Jurkat, Clone E6-1 (cell line): ENCODE results near the gene TCF7L1.

ENCODE experiments used
- DNase-seq: peaks from one replicate; pipeline ENCODE4 v3.0.0-alpha.2; 2011; ENCODE audit warnings: low read depth, low spot score
- H3K4me3 ChIP-seq: 2 replicates; pipeline ENCODE4 v1.5.1; 2011; ENCODE audit warnings: mild to moderate bottlenecking, low read length, control low read depth, moderate library complexity

The TCF7L1 gene

DNA sequence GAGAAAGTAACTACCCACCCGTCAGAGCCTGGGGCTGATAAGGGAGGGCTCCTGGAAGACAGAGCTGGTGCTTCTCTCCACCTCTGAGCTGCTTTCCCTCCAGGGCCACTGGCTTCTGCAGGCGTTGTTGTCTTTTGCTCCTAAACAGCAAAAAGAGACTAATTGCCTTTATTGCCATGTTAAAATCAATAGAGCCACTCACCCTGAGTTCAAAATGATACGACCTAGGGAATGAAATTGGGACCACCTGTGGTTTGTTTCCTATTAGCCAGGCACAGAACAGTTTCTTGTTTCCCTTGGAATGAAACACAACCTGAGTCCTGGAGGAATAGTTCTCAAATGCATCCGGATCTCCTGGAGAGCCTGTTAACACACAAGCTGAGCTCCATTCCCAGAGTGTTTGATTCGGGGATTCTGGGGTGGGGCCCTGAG, 45.8 kb downstream of the TCF7L1 start:
- H3K4me3 ChIP-seq = no peak overlapping the region

DNA sequence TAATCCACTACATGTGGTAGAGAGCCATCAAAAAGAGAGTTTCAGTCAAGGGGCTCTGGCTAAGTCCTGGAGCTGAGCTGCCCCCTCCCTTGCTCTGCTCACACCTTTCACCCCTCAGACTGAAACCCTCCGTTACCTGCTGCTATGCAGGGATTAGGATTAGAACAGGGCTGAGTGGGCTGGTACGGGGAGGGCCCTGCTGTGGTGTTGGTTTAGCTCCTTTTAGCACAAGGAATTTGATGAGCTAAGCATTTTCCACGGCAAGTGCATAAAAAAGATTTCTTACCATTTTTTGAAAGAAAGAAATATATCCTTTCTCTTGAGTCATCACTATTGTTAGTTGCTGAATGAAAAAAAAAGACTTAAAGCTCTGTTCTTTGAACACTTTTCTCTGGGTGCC, 46.3 kb downstream of the TCF7L1 start:
- DNase-seq = no peak
- H3K4me3 ChIP-seq = no peak overlapping the region

More for the DNA sequence above, 45.8 kb downstream of the TCF7L1 start:
- no peak for DNase-seq

DNA sequence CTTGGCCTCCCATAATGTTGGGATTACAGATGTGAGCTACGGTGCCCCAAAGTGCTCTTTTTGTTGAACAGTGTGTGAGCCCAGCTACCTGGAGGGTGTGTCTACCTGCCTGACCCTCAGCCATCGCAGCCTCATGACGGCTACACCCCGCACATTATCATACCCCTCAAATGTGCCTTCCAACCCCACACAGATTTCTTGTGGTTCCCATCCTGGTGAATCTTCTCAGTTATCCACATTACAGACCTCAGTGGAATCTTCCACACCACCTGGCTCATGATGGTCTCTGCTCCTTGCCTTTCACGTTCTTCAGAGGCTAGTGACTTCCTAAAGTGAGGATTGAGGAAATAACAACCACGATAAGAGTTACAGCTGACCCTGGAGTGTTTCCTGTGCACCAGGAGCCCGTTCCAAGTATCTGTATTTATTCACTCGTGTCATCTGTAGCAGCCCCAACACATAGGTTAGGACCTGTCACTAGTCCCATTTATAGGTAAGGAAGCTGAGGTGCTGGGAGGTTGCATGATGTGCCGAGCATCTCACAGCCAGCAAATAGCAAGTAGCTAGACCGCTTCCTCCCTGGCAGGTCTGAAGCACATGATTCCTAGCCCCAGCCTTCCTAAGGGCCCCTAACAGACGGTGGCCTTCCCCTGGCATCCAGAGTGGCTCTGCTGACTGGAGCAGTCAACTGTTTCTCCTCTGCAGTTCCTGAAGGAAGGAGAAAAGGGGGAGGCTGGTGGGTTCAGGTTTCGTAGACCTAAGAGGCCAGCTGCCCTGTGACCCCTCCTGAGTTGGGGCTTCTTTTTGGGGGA, 47.3 kb downstream of the TCF7L1 start:
- no peak for DNase-seq
- H3K4me3 ChIP-seq = no peak overlapping the region

- H3K4me3 ChIP-seq = no peak overlapping the region
- no peak for DNase-seq
Observed at GRCh38 chr2:85181134-85181631, 48.0 kb downstream of the TCF7L1 start.

- H3K4me3 ChIP-seq = no peak overlapping the region
- DNase-seq = no peak
Observed at GRCh38 chr2:85181844-85182456, 48.8 kb downstream of the TCF7L1 start.

DNA sequence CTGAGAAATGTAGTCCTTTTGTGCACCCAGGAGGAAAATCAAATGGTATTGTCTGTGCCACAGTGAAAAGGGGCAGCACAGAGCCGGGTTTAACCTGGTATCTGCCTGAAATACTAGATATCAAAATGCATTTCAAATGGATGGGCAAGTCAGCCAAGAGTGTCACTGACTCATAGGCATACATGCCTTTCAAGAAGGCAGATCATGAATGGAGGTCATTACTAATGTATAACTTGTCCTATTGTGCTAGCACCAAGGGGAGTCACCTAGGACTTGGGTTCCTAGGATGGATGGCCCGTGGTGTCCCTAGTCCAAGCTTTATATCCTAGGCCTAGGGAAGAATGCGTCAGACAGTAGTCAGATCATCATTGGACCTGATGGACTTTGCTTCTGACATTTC, 49.9 kb downstream of the TCF7L1 start:
- DNase-seq = no peak
- no peak overlapping the region for H3K4me3 ChIP-seq

DNA sequence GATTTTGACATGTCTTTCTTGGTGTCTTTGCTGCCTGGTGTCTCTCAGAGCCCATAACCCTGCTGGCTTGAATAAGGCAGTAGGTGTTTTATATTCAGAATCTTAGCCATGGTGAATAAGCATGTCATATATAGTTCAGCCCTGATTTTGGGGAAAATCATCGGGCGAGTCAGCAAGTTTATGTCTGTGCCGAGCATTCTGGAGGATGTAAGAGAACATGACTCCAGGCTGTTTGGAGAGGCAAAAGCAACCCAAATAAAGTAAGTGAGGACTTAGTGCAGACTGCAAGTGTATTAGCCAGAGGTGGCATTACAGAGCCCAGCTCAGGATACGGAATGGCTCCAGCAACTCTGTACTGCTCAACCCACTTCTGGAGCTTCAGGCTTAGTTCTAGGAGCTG, 50.3 kb downstream of the TCF7L1 start:
- no peak for DNase-seq
- H3K4me3 ChIP-seq = no peak overlapping the region

GRCh38 chr2:85184231-85184630, 51.0 kb downstream of the TCF7L1 start:
- DNase-seq = no peak
- no peak overlapping the region for H3K4me3 ChIP-seq

- no peak overlapping the region for H3K4me3 ChIP-seq
- DNase-seq = no peak
Observed at GRCh38 chr2:85184990-85185389, 51.8 kb downstream of the TCF7L1 start.

GRCh38 chr2:85185431-85185940, 52.3 kb downstream of the TCF7L1 start:
- H3K4me3 ChIP-seq = no peak overlapping the region
- DNase-seq = peak; percentile 6

DNA sequence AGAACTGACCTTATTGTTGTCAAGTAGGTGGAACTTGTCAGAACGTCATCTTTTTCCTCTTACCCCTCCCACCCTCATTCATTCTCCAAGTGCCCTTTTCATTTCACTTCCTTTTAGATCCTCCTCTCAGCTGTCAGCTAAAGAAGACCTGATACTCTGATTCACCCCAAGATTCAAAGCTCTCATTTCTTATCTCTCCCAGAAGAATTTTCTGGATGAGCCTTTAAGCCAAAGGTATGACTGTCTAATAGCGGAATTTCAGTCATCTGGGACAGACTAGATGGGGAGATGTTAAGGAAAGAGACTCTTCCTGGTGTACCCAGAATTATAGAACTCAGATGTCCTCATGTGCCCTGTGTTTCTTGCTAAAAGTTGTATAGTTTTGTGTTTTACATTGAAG, 53.9 kb downstream of the TCF7L1 start:
- DNase-seq = no peak
- H3K4me3 ChIP-seq = no peak overlapping the region

- no peak for DNase-seq
- H3K4me3 ChIP-seq = no peak overlapping the region
Observed at GRCh38 chr2:85188852-85189251, 55.7 kb downstream of the TCF7L1 start.

DNA sequence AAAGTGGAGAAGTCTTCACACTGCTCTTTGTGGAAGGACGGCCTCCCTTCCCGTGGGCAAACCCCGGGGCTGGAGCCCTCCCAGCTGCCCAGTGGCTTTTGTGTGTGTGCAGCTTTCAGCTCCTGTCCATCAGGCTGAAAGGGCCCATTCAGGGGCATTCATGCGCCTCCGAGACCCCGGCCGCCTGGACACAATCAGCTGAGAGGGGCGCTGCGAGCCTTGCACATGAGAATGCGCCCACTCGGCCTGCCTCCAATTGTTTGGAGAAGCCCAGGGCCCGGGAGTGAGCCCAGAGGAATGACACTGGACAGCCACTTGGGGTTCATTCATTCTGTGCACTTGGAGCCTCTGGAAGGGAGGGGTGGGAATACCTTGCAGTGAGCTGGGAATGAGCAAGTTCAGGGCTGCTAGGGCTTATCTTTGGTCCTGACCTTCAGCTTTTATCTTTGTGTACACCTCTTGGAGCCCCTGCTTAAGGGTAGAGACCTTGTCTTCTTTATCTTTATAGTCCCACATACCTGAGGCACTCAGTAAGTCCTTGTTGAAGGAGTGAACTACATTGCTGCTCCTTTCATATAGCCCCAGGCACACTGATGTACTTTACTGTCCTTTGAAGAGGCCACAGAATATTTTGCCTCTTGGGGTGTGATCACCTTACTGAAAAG, 56.5 kb downstream of the TCF7L1 start:
- no peak overlapping the region for H3K4me3 ChIP-seq

DNA sequence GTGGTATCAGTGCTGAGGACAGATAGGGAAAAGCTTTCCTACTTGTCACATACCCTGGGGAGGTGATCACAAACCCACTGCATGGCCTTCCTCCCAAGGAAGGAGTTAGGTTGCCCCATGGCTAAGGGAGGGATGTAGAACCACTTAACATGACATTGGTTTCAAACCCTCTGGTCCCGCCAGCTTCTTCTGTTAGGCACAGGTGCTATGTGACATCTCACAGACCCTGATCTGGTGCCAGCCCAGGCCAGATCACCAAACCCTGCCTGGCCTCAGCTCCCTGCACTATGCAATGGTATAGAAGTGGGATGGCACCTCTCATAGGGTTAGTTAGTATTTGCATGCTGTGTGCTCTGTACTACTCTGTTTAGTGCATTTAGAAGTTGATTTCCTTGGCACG, 58.0 kb downstream of the TCF7L1 start:
- DNase-seq = no peak
- H3K4me3 ChIP-seq = no peak overlapping the region

More for the DNA sequence above, 56.5 kb downstream of the TCF7L1 start:
- DNase-seq = no peak

DNA sequence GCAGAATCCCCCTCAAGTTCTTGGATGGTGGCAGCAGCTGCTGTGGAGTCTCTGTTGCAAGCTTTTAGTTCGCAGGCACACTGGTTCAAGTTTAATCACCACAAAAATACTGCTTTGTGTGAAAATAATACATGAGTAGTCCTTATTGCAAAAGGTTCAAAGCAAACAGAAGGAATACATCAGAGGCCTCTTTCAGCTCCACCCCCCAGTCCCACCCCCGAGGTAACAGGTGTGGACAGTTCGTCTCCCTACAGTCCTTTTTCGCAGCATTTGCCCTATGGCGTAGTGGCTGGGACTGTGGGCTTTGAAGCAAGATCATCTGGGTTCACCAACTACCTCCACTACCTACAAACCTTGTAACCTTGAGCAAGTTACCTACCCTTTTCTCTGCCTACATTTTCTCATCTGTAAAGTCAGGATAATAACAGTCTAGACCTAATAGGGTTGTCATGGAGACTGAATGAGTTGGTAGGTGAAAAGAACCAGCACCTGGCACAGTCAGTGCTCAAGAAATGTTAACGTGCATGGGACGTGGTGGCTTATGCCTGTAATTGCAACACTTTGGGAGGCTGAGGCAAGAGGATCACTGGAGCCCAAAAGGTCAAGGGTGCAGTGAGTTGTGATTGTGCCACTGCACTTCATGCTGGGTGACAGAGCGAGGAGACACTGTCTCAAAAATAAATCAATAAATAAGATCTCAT, 61.7 kb downstream of the TCF7L1 start:
- H3K4me3 ChIP-seq = no peak overlapping the region
- no peak for DNase-seq

GRCh38 chr2:85195956-85196355, 62.8 kb downstream of the TCF7L1 start:
- no peak for DNase-seq
- H3K4me3 ChIP-seq = no peak overlapping the region

DNA sequence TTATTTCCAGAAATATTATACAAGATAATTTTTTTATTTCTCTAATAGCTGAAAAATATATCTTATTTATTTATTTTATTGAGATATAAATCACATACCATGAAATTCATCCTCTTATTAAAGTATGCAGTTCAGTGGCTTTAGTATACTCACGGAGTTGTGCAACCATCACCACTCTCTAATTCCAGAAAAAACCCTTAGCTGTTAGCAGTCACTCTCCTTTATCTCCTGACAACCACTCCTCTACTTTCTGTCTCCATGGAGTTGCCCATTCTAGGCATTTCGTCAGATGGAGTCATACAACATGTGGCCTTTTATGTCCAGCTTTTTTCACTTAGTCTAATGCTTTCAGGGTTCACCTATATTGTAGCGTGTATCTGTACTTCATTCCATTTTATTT, 66.5 kb downstream of the TCF7L1 start:
- DNase-seq = no peak
- H3K4me3 ChIP-seq = no peak overlapping the region

DNA sequence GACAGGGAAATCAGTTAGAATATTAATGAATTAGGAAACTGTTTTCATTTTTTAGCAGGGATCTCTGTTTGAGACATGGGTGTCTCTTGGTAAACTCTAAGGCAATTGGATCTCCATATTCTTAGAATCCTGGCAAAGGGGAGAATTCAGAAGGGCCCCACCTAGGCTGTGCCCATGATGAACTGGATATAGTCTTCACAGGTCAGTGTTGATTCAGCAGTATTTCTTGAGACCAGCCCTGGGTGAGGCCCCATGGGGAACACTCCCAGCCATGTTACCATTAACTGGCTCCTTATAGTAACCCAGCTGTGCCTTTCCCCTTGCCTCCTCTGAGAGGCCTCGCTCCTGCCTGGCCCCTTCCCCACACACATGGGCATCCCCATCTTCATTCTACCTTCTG, 76.7 kb downstream of the TCF7L1 start:
- no peak for DNase-seq
- H3K4me3 ChIP-seq = no peak overlapping the region

DNA sequence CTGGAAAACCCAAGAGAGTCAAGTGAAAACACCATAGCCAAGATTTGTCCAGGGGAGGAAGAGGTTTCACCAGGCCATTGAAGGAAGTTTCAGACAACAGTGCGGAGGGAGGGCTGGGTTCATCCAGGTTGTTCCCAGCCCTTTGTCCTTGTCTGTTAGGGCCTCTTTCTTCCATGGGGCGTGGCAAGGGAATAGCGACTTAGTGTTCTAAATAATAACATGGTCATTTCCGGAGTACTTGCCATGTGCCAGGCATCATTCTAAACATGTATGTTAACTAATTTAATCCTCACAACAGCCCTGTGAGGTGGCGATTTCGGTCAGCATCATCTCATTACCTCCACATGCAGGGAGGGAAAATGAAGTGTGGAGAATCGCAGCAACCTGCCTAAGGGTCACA, 77.3 kb downstream of the TCF7L1 start:
- DNase-seq = no peak
- no peak overlapping the region for H3K4me3 ChIP-seq
